Chondrocyte (in vitro differentiated cells): Measurements from ENCODE around the gene TRIP6. TPM values are rescaled to one million over a fixed set of nuclear protein-coding genes. Genes with fewer than 3 reads are reported as not detected.
"Not testable (repeated sequence)": the region's sequence is repeated elsewhere in the genome, so short reads cannot be mapped to it uniquely, and the experiment has no call there.

ENCODE experiments used
- DNase-seq: peaks from one replicate; pipeline ENCODE4 v3.0.0; 2021; ENCODE audit warnings: mixed read lengths, low spot score
- H3K27ac Mint-ChIP-seq: one replicate; pipeline ENCODE4 v1.8.0; 2021; ENCODE audit warnings: mild to moderate bottlenecking, moderate library complexity, mixed read lengths; ENCODE audit not compliant: unreplicated experiment
- H3K27me3 Mint-ChIP-seq: 2 replicates; pipeline ENCODE4 v1.8.0; 2021; ENCODE audit warnings: low read depth, mixed read lengths
- H3K36me3 Mint-ChIP-seq: 2 replicates; pipeline ENCODE4 v1.8.0; 2021; ENCODE audit warnings: low read depth, mixed read lengths
- H3K4me1 Mint-ChIP-seq: 2 replicates; pipeline ENCODE4 v1.8.0; 2021; ENCODE audit warnings: low read depth, mild to moderate bottlenecking, mixed read lengths
- H3K4me3 Mint-ChIP-seq: one replicate; pipeline ENCODE4 v1.8.0; 2021; ENCODE audit warnings: mild to moderate bottlenecking, moderate library complexity, mixed read lengths; ENCODE audit not compliant: unreplicated experiment
- H3K9me3 Mint-ChIP-seq: 2 replicates; pipeline ENCODE4 v1.8.0; 2021; ENCODE audit warnings: low read depth, mixed read lengths
- total RNA-seq: library from RNA; stranded (reverse); gene quantifications from 3 replicates; pipeline ENCODE4 v1.2.1, GENCODE V29; 2021
- TF ChIP-seq, protein P1 (sequence below): fragments of 200-600 bp; sonication (generic); IDR thresholded peaks from 2 replicates; pipeline ENCODE4 v1.5.0; 2021; ENCODE audit warnings: antibody characterized with exemption, mild to moderate bottlenecking, moderate library complexity

TRIP6 gene
- total RNA-seq, 1 donor from 2014 or later, result 104 TPM

DNA sequence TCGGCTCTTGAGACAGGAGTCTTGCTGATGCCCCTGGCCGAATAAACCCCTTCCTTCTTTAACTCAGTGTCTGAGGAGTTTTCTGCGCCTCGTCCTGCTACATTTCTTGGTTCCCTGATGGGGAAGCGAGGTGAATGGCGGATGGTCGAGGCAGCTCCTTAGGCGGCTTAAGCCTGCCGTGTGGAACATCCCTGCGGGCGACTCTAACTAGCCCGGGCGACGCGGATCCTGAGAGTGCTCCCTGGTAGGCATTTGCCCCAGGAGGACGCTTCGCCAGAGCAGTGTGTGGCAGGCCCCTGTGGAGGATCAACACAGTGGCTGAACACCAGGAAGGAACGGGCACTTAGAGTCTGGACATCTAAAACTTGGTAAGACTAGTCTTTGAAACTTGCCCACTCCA lies 27.8 kb upstream of the TRIP6 start:
- H3K4me1 Mint-ChIP-seq, result peaks cover 12% of the 10 kb centered on the region
- TF ChIP-seq, protein P1, sequence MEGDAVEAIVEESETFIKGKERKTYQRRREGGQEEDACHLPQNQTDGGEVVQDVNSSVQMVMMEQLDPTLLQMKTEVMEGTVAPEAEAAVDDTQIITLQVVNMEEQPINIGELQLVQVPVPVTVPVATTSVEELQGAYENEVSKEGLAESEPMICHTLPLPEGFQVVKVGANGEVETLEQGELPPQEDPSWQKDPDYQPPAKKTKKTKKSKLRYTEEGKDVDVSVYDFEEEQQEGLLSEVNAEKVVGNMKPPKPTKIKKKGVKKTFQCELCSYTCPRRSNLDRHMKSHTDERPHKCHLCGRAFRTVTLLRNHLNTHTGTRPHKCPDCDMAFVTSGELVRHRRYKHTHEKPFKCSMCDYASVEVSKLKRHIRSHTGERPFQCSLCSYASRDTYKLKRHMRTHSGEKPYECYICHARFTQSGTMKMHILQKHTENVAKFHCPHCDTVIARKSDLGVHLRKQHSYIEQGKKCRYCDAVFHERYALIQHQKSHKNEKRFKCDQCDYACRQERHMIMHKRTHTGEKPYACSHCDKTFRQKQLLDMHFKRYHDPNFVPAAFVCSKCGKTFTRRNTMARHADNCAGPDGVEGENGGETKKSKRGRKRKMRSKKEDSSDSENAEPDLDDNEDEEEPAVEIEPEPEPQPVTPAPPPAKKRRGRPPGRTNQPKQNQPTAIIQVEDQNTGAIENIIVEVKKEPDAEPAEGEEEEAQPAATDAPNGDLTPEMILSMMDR, result no peak
- H3K4me3 Mint-ChIP-seq, result no peak overlapping the region
- no peaks in the 10 kb centered on the region for H3K36me3 Mint-ChIP-seq
- no peaks in the 10 kb centered on the region for H3K9me3 Mint-ChIP-seq
- no peak for DNase-seq
- H3K27ac Mint-ChIP-seq, result no peak overlapping the region
- no peaks in the 10 kb centered on the region for H3K27me3 Mint-ChIP-seq

- no peaks in the 10 kb centered on the region for H3K36me3 Mint-ChIP-seq
- TF ChIP-seq, protein P1, result no peak
- no peaks in the 10 kb centered on the region for H3K27me3 Mint-ChIP-seq
- no peak overlapping the region for H3K4me3 Mint-ChIP-seq
- H3K4me1 Mint-ChIP-seq, result peaks cover 12% of the 10 kb centered on the region
- no peaks in the 10 kb centered on the region for H3K9me3 Mint-ChIP-seq
- H3K27ac Mint-ChIP-seq, result no peak overlapping the region
- no peak for DNase-seq
Measured at GRCh38 chr7:100840470-100841100, 26.6 kb upstream of the TRIP6 start.

DNA sequence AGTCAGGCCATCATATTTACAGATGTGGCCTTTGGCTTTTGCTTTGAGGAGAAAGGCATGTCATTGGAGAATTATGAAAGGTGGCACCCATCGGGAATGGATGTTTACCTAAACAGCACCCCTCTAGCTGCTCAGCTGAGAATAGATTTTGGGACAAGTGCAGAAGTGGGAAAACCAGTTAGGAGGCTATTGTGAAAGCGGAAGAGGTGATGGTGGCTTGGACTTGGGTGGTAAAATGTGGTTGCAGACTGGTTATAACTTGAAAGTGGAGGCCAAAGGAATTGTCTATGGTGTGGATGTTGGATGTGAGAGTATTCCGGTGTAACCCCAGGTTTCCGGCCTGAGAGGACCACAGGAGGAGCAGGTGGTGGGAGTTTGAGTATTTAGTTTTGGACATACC lies 19.8 kb upstream of the TRIP6 start:
- Mint-ChIP-seq H3K4me1 (peaks cover 9% of the 10 kb centered on the region), H3K27me3 (no peaks in the 10 kb centered on the region), H3K4me3 (no peak overlapping the region), H3K9me3 (no peaks in the 10 kb centered on the region), H3K27ac (no peak overlapping the region), H3K36me3 (no peaks in the 10 kb centered on the region)
- no peak for DNase-seq
- TF ChIP-seq, protein P1, result no peak

- Mint-ChIP-seq H3K4me1 (peaks cover 26% of the 10 kb centered on the region), H3K27me3 (no peaks in the 10 kb centered on the region), H3K4me3 (peak within 1 kb of the TSS; percentile 83), H3K27ac (peak within 1 kb of the TSS; percentile 66), H3K36me3 (peaks cover 2% of the 10 kb centered on the region), H3K9me3 (no peaks in the 10 kb centered on the region)
- TF ChIP-seq, protein P1, result peak; percentile 100
- DNase-seq, result peak; percentile 97
Measured at GRCh38 chr7:100852048-100852872, 14.9 kb upstream of the TRIP6 start, which contains the start of gene SLC12A9. Gene SLC12A9 (plus strand): TSS chr7:100852713. CDS start chr7:100854198, 1,485 bp downstream.

DNA sequence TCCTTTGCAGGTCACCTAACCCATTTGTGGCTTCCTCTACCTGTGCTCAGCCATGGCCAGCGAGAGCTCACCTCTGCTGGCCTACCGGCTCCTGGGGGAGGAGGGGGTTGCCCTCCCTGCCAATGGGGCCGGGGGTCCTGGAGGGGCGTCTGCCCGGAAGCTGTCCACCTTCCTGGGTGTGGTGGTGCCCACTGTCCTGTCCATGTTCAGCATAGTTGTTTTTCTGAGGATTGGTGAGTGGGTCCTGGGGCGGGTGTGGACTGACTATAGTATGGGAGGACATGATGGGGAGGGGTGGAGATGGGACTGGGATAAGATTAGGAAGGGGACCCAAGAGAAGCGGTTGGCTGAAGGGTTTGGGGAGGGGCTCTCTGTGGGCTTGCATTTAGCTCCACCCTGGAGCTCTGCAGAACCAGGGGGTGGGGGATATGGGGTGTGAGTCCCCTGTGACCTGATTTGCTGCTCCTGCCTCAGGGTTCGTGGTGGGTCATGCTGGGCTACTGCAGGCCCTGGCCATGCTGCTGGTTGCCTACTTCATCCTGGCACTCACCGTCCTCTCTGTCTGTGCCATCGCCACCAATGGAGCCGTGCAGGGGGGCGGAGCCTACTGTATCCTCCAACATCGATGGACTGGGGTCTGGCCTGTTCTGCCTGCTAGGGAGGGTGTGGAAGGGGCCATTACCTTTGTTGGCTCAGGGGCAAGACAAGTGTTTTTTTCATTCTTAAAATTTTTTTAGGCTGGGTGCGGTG lies 12.9 kb upstream of the TRIP6 start:
- Mint-ChIP-seq H3K4me3 (no peak overlapping the region), H3K4me1 (peaks cover 27% of the 10 kb centered on the region), H3K27ac (no peak overlapping the region), H3K36me3 (peaks cover 2% of the 10 kb centered on the region), H3K27me3 (no peaks in the 10 kb centered on the region), H3K9me3 (no peaks in the 10 kb centered on the region)
- TF ChIP-seq, protein P1, result no peak
- DNase-seq, result no peak

GRCh38 chr7:100854899-100855298 lies 12.3 kb upstream of the TRIP6 start:
- H3K27ac Mint-ChIP-seq, H3K36me3 Mint-ChIP-seq, DNase-seq, H3K4me3 Mint-ChIP-seq, H3K27me3 Mint-ChIP-seq, H3K9me3 Mint-ChIP-seq: not testable (repeated sequence)
- H3K4me1 Mint-ChIP-seq, result peaks cover 27% of the 10 kb centered on the region
